Choroid plexus epithelial cell (primary cell): Measurements from ENCODE around the gene TNRC6C.
A peak's percentile ranks its signal among the peaks of the same experiment; 100 is the strongest.

ENCODE experiments used
- DNase-seq: peaks from one replicate; pipeline ENCODE4 v3.0.0-alpha.2; 2010; ENCODE audit warnings: low read depth
- H3K4me3 ChIP-seq: 2 replicates; pipeline ENCODE4 v1.5.1; 2011; ENCODE audit warnings: low read depth, mild to moderate bottlenecking, control low read depth, low read length, moderate library complexity
- TF ChIP-seq, protein P1 (sequence below): conservative IDR thresholded peaks from 2 replicates; pipeline ENCODE4 v1.5.1; 2011; ENCODE audit warnings: low read depth, mild to moderate bottlenecking, control low read depth, inconsistent platforms, low read length, moderate library complexity

The TNRC6C gene

DNA sequence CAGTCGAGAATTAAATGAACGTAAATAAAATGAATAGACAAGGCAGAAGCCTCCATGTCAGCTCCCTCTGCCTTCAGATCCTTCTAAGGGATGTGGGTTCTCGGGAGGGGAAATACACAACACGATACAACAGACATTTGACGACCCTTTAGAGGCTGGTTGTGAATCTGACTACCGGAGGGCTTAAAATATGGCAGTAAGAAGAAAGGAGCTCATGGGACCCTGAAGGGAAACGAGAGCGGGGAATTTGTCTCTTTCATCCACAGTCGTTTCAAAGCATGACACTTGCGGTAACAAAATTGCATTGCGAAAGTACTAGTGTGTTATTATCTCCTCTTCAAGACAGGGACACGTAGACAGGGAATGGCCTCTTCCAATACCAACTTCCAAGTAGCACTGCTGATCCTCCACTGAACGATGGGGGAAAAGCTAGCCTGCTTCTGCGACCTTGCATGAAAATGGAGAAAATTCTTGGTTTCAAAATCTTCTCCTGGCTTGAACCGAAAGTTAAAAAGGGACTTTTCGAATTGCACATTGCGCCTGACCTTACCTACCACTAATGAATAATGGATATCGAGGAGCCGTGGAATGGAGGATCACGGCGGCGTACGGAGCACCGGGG is 1.2 kb upstream of the TNRC6C start:
- TF ChIP-seq, protein P1, sequence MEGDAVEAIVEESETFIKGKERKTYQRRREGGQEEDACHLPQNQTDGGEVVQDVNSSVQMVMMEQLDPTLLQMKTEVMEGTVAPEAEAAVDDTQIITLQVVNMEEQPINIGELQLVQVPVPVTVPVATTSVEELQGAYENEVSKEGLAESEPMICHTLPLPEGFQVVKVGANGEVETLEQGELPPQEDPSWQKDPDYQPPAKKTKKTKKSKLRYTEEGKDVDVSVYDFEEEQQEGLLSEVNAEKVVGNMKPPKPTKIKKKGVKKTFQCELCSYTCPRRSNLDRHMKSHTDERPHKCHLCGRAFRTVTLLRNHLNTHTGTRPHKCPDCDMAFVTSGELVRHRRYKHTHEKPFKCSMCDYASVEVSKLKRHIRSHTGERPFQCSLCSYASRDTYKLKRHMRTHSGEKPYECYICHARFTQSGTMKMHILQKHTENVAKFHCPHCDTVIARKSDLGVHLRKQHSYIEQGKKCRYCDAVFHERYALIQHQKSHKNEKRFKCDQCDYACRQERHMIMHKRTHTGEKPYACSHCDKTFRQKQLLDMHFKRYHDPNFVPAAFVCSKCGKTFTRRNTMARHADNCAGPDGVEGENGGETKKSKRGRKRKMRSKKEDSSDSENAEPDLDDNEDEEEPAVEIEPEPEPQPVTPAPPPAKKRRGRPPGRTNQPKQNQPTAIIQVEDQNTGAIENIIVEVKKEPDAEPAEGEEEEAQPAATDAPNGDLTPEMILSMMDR: no peak
- H3K4me3 ChIP-seq: peak overlapping the region; percentile 70
- DNase-seq: peak; percentile 35

DNA sequence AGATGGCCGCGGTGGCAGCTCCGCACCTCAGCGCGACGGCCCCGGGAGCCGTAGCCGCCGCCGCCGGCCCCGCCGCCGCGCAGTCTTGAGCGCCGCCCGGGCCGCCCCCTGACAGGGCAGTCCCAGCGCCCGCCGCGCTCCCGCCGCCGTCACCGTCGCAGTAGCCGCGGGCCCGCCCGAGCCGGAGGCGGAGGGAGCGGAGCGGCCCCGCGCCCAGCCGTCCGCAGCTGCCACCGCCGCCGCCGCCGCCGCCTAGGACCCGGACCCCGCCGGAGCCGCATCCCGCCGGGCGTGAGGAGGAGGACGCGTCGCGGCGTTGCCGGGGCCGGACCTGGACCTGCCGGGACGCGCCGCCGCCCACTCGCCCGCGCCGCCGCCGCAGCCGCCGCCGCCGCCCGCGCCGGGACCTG is 218 bp downstream of the TNRC6C start:
- DNase-seq: no peak
- TF ChIP-seq, protein P1: no peak
- H3K4me3 ChIP-seq: peak overlapping the region; percentile 70

DNA sequence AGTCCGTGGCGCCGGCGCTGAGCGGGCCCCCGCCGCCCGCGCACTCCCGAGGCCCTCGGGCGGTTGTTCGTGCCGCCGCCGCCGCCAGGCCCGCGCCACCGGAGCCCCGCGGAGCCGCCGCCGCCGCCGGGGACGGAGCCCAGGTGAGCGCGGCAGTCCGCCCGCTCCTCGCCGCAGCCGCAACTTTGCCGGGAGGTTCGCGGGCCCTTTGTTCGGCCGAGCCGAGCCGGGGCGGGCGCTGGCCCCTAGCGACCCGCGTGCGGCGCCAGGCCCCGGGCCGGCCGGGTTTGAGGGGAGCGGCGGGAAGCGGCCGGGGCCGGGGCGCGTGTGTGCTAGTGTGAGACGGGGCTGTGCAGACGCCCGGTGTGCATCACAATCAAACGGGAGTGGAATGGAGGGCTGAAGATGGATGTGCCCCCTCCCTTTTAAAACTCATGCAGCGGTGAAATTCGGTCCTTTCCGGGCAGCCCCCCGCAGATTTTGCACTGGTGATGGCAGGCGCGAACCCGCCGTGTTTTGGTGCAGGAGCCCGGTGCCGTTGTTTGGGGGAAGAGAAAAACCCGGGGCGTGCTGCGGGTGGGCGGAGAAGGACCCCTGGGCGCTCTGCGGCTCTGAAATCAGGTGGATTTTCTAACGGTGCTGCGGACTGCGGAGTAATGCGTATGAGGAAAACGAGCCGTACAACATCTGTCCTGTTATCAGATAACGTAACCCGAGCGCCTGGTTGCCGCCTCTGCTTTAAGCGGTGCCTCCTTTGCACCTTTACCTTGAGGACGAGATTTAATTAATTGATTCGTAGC is 823 bp downstream of the TNRC6C start:
- TF ChIP-seq, protein P1: no peak
- H3K4me3 ChIP-seq: peak overlapping the region; percentile 70
- DNase-seq: peak; percentile 23

DNA sequence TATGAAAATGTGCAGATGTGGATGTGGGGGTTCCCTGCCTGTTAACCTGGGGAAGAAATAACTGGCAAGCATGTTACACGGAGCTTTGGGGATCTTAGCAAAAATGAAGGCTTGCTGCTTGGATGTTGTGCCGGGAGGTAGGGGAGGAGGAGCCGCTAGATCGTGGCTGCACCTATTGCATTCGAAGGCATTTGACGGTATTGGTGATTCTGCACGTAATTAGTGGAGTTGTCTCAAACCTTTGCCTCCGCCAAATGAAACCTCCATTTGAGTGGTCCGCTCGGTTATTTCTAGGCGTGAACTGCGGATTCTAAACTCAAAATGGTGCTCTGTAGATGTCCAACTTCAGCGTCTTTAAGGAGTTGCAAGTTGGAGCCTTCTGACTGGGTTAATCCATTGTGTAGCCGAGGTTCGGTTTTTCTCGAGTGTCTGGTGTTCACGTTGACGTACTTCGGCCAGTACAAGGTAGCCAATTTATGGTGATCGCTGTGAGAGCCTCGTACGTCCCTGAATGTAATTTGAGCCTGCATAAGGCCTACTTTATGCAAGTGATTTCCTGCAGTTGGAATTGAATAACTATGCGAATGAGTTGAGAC is 1.5 kb downstream of the TNRC6C start:
- H3K4me3 ChIP-seq: peak overlapping the region; percentile 70
- peak; percentile 54 for DNase-seq
- TF ChIP-seq, protein P1: no peak

DNA sequence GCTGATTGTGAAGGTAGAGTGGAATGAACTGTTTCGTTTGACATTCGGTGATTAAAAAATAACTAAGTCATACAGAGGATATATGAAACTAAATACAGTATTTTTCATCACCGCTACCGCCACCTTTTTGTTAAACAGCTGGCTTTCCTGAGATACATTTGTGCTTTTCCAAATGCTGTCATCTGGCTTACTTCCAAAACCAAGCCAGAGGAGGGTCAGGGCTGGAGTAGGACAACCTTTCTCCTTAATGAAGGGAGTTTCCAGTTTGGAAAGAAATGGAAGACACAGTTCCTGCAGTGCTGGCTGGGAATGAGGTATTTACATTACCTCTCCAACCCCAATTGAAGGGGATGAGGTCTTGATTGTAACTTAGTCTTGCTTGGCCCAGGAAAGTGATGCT is 3.2 kb downstream of the TNRC6C start:
- H3K4me3 ChIP-seq: no peak overlapping the region
- no peak for DNase-seq
- TF ChIP-seq, protein P1: no peak

DNA sequence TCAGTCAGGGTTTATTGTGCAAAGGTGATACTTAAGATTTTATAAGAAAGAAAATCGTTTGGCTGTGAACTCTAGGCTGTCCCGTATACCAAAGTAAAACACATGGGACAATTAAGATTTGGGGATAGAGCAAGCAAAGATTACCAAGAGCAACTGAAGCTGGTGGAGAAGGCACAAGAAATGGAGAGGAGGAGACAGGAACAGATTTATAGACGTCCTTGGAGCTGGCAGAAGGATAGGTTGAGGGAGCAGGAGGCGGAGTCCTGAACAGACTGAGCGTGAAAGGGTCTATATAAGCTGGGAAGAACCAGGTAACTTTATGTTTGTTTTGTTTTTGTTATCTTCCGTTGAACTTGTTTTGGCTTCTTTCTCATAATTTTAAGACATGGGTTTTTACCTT is 3.8 kb downstream of the TNRC6C start:
- H3K4me3 ChIP-seq: no peak overlapping the region
- DNase-seq: no peak
- TF ChIP-seq, protein P1: no peak

DNA sequence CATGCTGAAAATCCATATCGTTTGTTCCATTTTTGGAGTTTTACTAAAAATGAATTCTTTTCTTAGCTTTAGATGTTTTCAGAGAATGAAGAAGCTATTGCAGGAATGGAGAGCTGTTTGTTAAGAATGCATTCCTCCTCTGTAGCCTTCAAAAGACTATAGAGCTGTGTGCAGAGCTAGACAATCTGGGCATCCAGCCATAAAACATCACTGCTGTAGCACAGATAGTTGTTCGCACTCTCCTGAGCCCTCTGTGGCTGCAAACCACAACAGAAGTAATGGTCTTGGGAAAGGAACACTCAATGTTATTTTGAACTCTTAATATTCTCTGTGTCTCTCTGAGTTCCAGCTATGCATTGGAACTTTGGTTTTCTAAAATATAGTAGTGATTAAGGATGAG is 4.9 kb downstream of the TNRC6C start:
- H3K4me3 ChIP-seq: no peak overlapping the region
- peak; percentile 98 for DNase-seq
- TF ChIP-seq, protein P1: peak; percentile 4
